AG04449 (cell line): ENCODE data around the gene SLC1A6.
"Not testable (repeated sequence)": the region's sequence is repeated elsewhere in the genome, so short reads cannot be mapped to it uniquely, and the experiment has no call there.

Experiments used
- CTCF ChIA-PET: fragments of 350-600 bp; formaldehyde crosslinking; extraction: SDS; loops from one replicate; lab custom pipeline; 2021; ENCODE audit warnings: antibody characterized with exemption; lab: Yijun Ruan, JAX
- POLR2A ChIA-PET: fragments of 400-600, 350-600 bp; formaldehyde crosslinking; extraction: SDS; loops from one replicate; lab custom pipeline; 2020; ENCODE audit warnings: antibody characterized with exemption, inconsistent platforms; lab: Yijun Ruan, JAX
- DNase-seq: peaks from one replicate; pipeline ENCODE4 v3.0.0-alpha.2; 2010; ENCODE audit warnings: low read depth, low spot score
- H3K4me3 ChIP-seq: 2 replicates; pipeline ENCODE4 v1.5.1; 2011; ENCODE audit warnings: low read depth, mild to moderate bottlenecking, control low read depth, low read length
- TF ChIP-seq, protein P1 (sequence below): IDR thresholded peaks from one replicate; pipeline ENCODE4 v1.5.1; 2011; ENCODE audit warnings: mild to moderate bottlenecking, moderate library complexity, low read length, control low read depth, inconsistent platforms; ENCODE audit not compliant: insufficient read depth; ENCODE audit errors: missing control alignments

Gene SLC1A6

DNA sequence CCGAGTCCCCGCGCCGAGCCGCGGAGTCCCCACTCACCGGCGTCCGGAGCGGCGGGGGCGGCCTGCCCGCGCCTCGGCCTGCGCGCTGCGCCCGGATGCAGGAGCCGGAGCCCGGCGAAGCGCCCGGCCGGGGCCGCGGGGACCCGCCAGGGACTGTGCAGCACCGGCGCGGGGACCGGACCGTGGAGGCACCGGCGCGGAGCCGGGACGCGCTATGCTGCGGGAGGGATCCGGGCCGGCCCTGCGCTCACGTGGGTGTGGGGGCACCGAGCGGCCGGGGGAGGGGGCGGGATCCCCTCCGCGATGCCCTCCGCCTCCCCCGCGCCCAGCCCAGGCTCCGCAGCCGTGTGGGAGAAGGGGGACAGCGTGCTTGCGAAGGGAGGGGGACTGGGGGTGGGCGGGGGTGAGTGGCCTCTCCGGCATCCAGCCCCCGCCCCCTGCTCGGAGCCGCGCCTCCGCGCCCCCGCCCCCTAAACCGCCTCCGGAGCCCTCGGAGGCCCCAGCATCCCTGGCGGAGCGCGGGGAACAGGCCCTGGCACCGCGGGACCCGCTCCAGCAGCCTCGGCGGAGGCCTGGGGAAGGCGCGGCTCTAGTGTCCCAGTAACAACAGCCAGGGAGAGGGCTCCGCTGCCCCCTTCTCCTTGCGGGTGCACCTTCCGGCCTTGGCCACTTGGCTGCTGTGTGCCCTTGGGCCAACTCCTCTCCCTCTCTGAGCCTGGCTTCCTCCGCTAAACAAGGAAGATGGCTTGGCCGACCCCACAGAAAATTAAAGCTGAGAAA lies at the start of gene SLC1A6:
Gene SLC1A6 (minus strand): TSS at position 389 of the 780 bp plus-strand sequence. CDS start 6,954 bp downstream, outside the sequence.
- ChIA-PET POLR2A (no interaction called here), CTCF (no interaction called here)
- H3K4me3 ChIP-seq = no peak within 1 kb of the TSS
- no peak for DNase-seq
- TF ChIP-seq, protein P1, sequence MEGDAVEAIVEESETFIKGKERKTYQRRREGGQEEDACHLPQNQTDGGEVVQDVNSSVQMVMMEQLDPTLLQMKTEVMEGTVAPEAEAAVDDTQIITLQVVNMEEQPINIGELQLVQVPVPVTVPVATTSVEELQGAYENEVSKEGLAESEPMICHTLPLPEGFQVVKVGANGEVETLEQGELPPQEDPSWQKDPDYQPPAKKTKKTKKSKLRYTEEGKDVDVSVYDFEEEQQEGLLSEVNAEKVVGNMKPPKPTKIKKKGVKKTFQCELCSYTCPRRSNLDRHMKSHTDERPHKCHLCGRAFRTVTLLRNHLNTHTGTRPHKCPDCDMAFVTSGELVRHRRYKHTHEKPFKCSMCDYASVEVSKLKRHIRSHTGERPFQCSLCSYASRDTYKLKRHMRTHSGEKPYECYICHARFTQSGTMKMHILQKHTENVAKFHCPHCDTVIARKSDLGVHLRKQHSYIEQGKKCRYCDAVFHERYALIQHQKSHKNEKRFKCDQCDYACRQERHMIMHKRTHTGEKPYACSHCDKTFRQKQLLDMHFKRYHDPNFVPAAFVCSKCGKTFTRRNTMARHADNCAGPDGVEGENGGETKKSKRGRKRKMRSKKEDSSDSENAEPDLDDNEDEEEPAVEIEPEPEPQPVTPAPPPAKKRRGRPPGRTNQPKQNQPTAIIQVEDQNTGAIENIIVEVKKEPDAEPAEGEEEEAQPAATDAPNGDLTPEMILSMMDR = no peak

DNA sequence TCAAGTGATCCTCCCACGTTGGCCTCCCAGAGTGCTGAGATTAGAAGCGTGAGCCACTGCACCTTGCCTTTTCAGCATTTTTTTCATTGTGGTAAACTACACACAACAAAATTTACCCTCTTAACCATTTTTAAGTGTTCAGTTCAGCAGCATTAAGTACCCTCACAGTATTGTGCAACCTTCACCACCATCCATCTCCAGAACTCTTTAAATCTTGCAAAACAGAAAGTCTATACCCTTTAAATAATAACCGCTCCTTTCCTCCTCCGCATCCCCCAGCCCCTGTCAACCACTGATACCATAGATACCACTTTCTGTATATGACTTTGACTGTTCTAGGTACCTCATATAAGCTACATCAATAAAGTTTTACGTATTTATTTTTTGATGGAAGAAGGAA lies 48.8 kb upstream of the SLC1A6 start:
- CTCF ChIA-PET = no interaction called here
- TF ChIP-seq, protein P1 = no peak
- no peak overlapping the region for H3K4me3 ChIP-seq
- POLR2A ChIA-PET = no interaction called here
- DNase-seq = no peak

DNA sequence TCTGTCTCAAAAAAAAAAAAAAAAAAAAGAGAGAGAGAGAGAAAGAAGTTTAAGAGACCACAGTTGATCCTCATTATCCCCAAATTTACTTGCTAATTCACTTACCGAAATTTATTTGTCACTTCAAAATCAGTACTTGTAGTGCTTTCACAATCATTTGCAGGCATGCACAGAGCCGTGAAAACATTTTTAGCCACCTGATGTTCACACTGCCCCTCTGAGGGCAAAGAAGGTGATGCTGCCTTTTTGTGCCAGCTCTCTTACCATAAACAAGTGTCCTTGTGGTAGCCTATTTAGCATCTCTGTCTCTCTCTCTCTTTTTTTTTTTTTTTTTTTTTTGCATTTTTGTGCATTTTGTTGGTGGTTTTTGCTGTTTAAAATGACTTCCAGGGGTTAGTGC lies 45.6 kb upstream of the SLC1A6 start:
- POLR2A ChIA-PET = no interaction called here
- DNase-seq = no peak
- no peak overlapping the region for H3K4me3 ChIP-seq
- CTCF ChIA-PET = no interaction called here
- TF ChIP-seq, protein P1 = no peak

DNA sequence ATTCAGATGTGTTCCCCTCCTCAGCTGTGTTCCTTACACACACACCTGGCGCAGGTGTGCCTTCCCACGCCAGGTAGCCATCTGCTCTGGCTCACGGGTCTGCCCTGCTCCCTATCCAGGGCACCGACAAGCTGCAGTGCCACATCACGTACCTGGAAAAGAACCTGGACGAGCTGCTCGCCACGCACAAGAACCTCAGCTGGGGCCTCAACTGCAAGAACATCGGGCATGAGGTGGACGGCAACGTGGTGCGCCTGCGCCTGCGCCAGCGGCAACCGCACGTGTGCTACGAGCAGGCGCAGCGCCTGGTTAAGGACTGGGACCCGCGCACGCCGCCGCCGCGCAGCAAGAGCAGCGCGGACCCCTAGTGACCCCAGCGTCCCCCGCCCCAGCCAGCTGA lies 43.1 kb upstream of the SLC1A6 start:
- POLR2A ChIA-PET = no interaction called here

DNA sequence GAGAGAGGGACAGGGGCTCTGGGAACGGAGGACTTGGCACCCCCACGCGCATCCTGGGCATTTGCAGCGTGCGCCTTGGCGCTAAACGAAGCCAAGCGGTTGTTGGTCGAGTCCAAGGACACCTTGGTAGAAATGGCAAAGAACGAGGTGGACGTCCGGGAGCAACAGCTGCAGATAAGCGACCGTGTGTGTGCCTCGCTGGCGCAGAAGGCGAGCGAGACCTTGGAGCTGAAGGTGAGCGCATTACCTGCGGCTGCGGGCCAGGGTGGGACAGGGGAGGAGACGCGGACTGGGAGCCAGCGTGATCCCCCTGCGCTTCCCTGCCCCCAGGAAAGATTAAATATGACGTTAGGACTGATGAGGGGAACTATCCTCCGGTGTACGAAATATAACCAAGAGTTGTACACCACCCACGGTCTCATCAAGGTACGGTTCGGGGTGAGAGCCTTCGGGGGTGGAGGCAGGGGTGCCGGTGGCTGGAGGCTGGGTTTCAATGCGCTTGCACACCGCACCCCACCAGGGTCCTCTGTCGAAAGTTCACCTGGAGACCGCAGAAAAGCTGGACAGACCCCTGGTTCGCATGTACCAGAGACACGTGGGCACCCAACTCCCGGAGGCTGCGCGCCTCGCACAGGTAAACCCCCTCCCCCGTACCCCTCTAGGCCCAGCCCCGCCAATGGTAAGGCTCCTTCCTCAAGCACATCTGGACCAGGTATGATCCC lies 41.8 kb upstream of the SLC1A6 start:
- no peak overlapping the region for H3K4me3 ChIP-seq
- ChIA-PET POLR2A (no interaction called here), CTCF (no interaction called here)
- TF ChIP-seq, protein P1 = no peak
- no peak for DNase-seq

More for the DNA sequence above, 43.1 kb upstream of the SLC1A6 start:
- DNase-seq = no peak
- TF ChIP-seq, protein P1 = no peak
- H3K4me3 ChIP-seq = no peak overlapping the region
- CTCF ChIA-PET = no interaction called here

DNA sequence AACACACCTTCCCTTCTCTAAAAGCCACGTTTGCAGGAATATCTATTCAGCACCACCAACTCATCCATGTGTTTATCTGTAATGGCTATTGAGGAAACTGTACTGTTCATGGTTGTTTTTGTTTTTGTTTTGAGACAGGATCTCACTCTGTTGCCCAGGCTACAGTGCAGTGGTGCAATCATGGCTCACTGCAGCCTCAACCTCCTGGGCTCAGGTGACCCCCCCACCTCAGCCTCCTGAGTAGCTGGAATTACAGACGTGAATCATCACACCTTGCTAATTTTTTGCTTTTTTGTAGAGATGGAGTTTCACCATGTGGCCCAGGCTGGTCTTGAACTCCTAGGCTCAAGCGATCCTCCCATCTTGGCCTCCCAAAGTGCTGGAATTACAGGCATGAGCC lies 39.2 kb upstream of the SLC1A6 start:
- not testable (repeated sequence) for DNase-seq

More for the DNA sequence above, 39.2 kb upstream of the SLC1A6 start:
- CTCF ChIA-PET, POLR2A ChIA-PET, H3K4me3 ChIP-seq: not testable (repeated sequence)
